ENCODE results near the gene WDR54. TPM values are rescaled to one million over a fixed set of nuclear protein-coding genes. Genes with fewer than 3 reads are reported as not detected.
A peak's percentile ranks its signal among the peaks of the same experiment; 100 is the strongest.

The WDR54 gene
- total RNA-seq, 4 donors from 2014 or later: 2.3 to 7.0 TPM; not detected in 2

DNA sequence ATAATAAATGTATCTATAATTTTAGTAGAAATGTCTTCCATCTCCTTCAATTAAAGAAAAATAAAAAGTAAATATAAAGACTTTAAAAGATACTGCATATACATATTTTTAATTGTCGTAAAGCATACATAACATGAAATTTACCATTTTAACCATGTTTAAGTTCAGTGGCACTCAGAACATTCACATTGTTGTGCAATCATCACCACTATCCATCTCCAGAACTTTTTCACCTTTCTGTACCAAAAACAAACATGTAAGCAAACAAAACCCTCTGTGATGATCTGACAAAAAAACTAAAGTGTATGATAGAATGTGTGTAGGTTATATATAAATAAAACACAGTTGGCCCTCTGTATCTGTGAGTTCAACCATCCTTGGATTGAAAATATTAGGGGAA lies 28.0 kb upstream of the WDR54 start:
- H3K27me3 ChIP-seq: no peaks in the 10 kb centered on the region
- in situ Hi-C loops (cut with MboI; ENCODE audit: low pct_ligation_motif_present in 1 of 4, low pct_unique_long_range_greater_than_20kb in 1 of 4, low sequenced_read_pairs in 3 of 4): no loop called here
- no peaks in the 10 kb centered on the region for H3K36me3 ChIP-seq
- no peak for DNase-seq
- peaks cover 5 to 30% (median 19%) of the 10 kb centered on the region in 4 donors for H3K4me1 ChIP-seq
- intact Hi-C loops (cut with DNase I; ENCODE audit: low total_unique reads): no loop called here
- no peak overlapping the region for H3K4me3 ChIP-seq
- no peak for TF ChIP-seq EP300 (IDR thresholded peaks at IDR 0.05; ENCODE audit: low read depth)
- TF ChIP-seq POLR2A (IDR thresholded peaks at IDR 0.05): no peak
- no peak for TF ChIP-seq POLR2AphosphoS5 (IDR thresholded peaks at IDR 0.05)
- TF ChIP-seq, protein P1, sequence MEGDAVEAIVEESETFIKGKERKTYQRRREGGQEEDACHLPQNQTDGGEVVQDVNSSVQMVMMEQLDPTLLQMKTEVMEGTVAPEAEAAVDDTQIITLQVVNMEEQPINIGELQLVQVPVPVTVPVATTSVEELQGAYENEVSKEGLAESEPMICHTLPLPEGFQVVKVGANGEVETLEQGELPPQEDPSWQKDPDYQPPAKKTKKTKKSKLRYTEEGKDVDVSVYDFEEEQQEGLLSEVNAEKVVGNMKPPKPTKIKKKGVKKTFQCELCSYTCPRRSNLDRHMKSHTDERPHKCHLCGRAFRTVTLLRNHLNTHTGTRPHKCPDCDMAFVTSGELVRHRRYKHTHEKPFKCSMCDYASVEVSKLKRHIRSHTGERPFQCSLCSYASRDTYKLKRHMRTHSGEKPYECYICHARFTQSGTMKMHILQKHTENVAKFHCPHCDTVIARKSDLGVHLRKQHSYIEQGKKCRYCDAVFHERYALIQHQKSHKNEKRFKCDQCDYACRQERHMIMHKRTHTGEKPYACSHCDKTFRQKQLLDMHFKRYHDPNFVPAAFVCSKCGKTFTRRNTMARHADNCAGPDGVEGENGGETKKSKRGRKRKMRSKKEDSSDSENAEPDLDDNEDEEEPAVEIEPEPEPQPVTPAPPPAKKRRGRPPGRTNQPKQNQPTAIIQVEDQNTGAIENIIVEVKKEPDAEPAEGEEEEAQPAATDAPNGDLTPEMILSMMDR (IDR thresholded peaks at IDR 0.05): no peak
- H3K9me3 ChIP-seq: no peaks in the 10 kb centered on the region
- 90% methylated on average over 1 of the region's 1 CpG for WGBS, 2 donors (ENCODE audit: low coverage in 1 of 2)
- H3K27ac ChIP-seq: no peak overlapping the region

DNA sequence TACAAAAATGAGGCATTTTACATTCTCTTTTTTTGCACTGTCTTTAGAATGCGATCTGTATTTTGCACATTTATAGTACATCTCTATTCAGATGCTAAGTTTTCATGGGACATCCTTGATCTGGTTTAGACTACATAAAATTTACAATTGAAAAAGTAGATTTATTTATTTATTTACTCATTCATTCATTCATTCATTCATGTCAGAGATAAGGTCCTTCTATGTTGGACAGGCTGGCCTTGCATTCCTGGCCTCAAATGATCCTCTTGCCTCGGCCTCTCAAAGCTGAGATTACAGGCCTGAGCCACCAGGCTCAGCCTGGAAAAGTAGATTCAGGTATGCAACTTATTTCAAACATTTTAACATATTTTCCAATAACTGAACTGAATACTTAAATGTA lies 25.4 kb upstream of the WDR54 start:
- TF ChIP-seq, protein P1 (IDR thresholded peaks at IDR 0.05): no peak
- TF ChIP-seq POLR2A (IDR thresholded peaks at IDR 0.05) (no peak), EP300 (IDR thresholded peaks at IDR 0.05; ENCODE audit: low read depth) (no peak), POLR2AphosphoS5 (IDR thresholded peaks at IDR 0.05) (no peak)
- WGBS, 2 donors (ENCODE audit: low coverage in 1 of 2): 80 to 94% methylated on average over 2 of the region's 2 CpGs
- H3K27ac ChIP-seq: no peak overlapping the region
- H3K4me3 ChIP-seq: no peak overlapping the region
- DNase-seq: no peak
- intact Hi-C loops (cut with DNase I; ENCODE audit: low total_unique reads) (no loop called here), in situ Hi-C loops (cut with MboI; ENCODE audit: low pct_ligation_motif_present in 1 of 4, low pct_unique_long_range_greater_than_20kb in 1 of 4, low sequenced_read_pairs in 3 of 4) (no loop called here)
- H3K27me3 ChIP-seq: no peaks in the 10 kb centered on the region
- no peaks in the 10 kb centered on the region for H3K9me3 ChIP-seq
- peaks cover 0 to 6% (median under 1%) of the 10 kb centered on the region in 4 donors for H3K4me1 ChIP-seq
- H3K36me3 ChIP-seq: no peaks in the 10 kb centered on the region

DNA sequence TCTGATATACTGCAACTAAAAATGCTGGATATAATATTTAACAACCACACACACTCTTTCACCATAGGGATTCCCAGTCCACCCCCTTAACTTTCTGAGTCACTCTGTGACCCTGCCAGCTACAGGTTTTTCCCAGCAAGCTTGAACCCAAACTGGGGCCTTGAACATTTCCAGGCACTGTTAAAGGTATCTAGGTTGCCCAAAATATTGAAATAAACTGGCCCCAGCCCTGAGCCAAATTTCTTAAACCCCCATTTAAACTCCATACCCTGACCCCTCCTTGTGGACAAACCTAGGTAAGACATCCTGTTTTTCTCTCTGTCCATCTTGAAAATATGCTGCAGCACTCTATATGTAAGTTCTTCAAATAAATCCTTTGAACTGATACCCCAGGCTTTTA lies 21.7 kb upstream of the WDR54 start:
- H3K36me3 ChIP-seq: no peaks in the 10 kb centered on the region
- intact Hi-C loops (cut with DNase I; ENCODE audit: low total_unique reads): no loop called here
- no peak overlapping the region for H3K27ac ChIP-seq
- DNase-seq: no peak
- in situ Hi-C loops (cut with MboI; ENCODE audit: low pct_ligation_motif_present in 1 of 4, low pct_unique_long_range_greater_than_20kb in 1 of 4, low sequenced_read_pairs in 3 of 4): no loop called here
- no peaks in the 10 kb centered on the region for H3K4me1 ChIP-seq
- TF ChIP-seq, protein P1 (IDR thresholded peaks at IDR 0.05): peak; percentile 41 to 65 (median 49)
- TF ChIP-seq POLR2A (IDR thresholded peaks at IDR 0.05): no peak
- H3K9me3 ChIP-seq: no peaks in the 10 kb centered on the region
- H3K4me3 ChIP-seq: no peak overlapping the region
- H3K27me3 ChIP-seq: no peaks in the 10 kb centered on the region

DNA sequence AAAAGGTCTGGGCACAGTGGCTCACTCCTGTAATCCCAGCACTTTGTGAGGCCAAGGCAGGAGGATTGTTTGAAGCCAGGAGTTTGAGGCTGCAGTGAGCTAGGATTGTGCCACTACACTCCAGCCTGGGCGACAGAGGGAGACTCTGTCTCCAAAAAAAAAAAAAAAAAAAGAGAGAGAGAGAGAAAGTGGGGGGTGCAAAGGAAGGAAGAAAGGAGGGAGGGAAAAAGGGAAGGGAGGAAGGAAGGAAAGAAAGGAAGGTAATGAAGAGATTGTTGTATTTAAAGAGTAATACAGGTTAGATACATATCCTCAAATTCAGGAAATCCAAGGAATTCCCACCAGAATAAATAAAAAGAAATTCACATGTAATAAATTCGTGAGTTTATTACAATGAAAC lies 19.6 kb upstream of the WDR54 start:
- no peaks in the 10 kb centered on the region for H3K27me3 ChIP-seq
- H3K9me3 ChIP-seq: no peaks in the 10 kb centered on the region
- intact Hi-C loops (cut with DNase I; ENCODE audit: low total_unique reads) (no loop called here), in situ Hi-C loops (cut with MboI; ENCODE audit: low pct_ligation_motif_present in 1 of 4, low pct_unique_long_range_greater_than_20kb in 1 of 4, low sequenced_read_pairs in 3 of 4) (no loop called here)
- TF ChIP-seq, protein P1 (IDR thresholded peaks at IDR 0.05): no peak
- TF ChIP-seq POLR2AphosphoS5 (IDR thresholded peaks at IDR 0.05) (no peak), EP300 (IDR thresholded peaks at IDR 0.05; ENCODE audit: low read depth) (no peak), POLR2A (IDR thresholded peaks at IDR 0.05) (no peak)
- no peak overlapping the region for H3K27ac ChIP-seq
- no peaks in the 10 kb centered on the region for H3K36me3 ChIP-seq
- no peak overlapping the region for H3K4me3 ChIP-seq
- no peaks in the 10 kb centered on the region for H3K4me1 ChIP-seq
- WGBS, 2 donors (ENCODE audit: low coverage in 1 of 2): 73 to 100% methylated on average over 1 to 2 of the region's 2 CpGs
- DNase-seq: no peak

Measured in transverse colon (tissue), 4 donors.